HG02884 (cell line): Measurements from ENCODE around the gene CCL22.
"Not testable (repeated sequence)": the region's sequence is repeated elsewhere in the genome, so short reads cannot be mapped to it uniquely, and the experiment has no call there.

Source experiments
- ATAC-seq: cut with Tn5 transposase; IDR thresholded peaks from one replicate; pipeline ENCODE4 v1.9.1; 2021; ENCODE audit warnings: mild to moderate bottlenecking, moderate library complexity; ENCODE audit not compliant: unreplicated experiment

CCL22 gene

DNA sequence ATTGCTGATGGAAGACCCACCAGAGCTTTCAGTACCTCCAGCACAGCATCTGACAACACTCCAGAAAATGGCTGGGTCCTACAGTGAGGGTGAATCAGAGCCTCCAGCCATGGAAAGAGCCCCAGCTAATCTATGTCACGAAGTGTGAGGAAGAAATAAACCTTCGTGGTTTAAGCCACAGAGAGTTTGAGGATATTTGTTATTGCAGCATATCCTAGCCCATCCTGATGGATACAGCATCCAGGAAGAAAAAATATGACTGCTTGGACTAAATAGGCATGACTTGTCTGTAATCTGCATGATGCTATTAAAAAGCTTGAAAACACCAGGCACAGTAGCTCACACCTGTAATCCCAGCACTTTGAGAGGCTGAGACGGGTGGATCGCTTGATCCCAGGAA lies 32.7 kb downstream of the CCL22 start:
- no peak for ATAC-seq

DNA sequence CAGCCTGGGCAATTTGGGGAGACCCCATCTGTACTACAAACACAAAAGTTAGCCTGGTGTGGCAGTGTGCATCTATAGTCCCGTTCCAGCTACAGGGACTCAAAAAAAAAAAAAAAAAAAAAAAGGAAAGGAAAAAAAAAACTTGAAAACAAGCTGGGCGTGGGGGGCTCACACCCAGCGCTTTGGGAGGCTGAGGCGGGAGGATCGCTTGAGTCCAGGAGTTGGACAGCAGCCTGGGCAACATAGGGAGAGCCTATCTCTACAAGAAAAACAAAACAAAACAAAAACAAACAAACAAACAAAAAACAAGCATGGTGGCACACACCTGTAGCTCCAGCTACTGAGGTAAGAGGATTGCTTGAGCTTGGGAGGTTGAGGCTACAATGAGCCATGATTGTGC lies 33.1 kb downstream of the CCL22 start:
- no peak for ATAC-seq

- no peak for ATAC-seq
Observed at GRCh38 chr16:57392694-57393093, 34.1 kb downstream of the CCL22 start.

DNA sequence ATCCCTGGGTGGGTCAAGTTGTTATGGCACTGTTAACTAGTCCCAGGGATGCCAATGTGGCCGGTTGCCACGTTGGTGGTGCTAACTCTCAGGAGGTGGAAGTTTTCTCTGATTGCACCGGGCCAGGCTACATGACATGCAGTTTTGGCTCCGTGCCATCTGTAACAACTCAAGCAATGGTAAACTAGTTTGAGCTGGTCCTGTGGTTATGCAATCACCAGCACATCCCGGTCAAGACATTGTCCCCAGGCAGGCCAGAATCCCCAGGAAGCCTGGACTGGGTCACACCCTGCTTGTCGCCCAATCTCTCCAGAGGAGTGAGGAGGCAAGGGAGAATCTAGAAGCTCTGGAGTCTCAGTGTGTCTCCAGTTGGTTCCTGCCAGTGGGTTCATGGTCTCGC lies 35.9 kb downstream of the CCL22 start:
- no peak for ATAC-seq

GRCh38 chr16:57395026-57395425 lies 36.4 kb downstream of the CCL22 start:
- ATAC-seq = no peak

DNA sequence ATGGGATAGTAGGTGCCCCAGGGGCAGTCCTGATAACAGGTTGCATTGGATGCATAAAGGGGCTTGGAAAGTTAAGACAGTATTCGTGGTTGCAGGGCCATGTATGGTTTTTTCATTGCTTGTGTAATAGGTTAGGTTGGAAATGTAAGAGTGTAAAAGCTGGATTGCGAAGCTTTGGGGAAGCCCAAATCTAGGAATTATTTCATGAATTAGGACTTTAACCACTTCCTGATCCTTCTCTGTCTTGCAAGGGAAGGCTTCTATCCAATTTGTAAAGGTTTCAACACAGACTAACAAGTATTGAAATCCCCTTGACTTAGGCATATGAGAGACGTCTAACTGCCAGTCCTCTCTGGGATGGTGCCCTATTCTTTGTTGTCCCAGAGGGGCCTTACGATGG lies 38.2 kb downstream of the CCL22 start:
- no peak for ATAC-seq

DNA sequence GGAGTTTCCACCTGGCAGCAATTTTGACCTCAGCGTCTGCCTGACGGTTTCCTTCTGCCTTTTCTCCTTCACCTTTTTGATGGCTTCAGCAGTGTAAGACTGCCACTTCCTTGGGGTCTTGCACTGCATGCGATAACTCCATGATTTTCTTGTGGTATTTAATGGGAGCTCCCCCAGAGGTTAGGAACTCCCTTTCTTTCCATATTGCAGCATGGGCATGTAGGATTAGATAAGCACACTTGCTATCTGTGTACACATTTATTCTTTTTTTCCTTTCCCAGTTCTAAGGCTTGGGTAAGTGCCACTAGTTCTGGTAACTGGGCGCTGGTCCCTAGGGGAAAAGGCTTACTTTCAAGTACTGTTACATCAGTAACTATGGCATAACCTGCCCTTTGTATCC lies 38.9 kb downstream of the CCL22 start:
- ATAC-seq = not testable (repeated sequence)

DNA sequence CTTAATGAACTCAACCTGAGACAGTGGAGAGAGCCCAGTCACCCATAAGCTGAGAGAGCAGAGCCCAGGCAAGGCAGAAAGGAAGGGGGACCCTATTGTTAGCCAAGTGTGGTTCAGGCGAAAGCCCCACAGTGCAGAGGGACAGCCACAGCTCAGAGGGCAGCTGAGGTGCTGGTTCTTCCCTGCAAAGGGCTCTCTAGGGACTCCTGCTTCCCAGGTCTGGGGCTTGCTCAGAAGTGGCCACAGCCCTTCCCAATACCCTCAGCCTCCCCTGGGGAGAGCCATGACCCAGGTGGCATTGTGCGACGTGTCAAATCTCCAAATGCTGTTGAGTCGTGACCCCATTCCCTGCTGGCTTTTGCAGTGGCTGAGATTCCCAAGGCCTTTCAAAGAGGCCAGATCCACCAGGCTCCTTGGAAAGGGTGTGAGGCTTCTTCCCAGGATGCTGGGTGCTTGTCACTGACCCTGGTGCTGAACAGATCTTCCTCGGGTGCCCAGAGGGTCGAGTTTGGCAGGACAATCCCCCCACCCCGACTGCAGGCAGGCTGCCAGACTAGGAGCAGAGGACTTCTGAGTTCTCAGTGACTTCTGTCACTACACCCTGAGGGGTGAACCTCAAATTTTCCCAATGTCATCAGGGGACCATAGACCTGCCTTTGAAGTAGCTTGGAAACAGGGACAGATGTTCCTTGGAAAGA lies 43.5 kb downstream of the CCL22 start:
- ATAC-seq = no peak

- no peak for ATAC-seq
Observed at GRCh38 chr16:57403965-57404817, 45.6 kb downstream of the CCL22 start, which contains the start of gene CCL17. TSS of gene CCL17 (plus strand) at chr16:57404767. CDS start at chr16:57413933, 9,166 bp downstream.

DNA sequence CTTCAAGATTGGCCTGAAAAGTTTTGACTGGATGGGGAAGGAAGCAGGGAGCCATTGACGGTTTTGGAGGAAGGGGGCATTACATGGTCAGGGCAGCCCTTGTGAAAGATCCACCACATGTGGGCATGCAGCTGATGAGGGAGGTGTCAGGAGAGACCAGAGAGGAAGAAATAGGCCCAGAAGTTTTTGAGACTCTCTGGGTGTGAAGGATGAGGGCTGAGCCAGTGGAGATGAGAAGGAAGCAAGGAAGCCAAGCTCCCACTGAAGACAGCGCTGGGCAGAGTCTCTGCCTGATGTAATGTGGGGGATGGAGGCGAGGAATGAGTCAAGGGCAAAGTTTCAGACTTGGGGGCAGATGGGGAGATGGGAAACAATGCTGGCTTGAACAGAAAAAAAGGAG lies 46.5 kb downstream of the CCL22 start:
- no peak for ATAC-seq

- no peak for ATAC-seq
Observed at GRCh38 chr16:57406881-57407280, 48.3 kb downstream of the CCL22 start.

DNA sequence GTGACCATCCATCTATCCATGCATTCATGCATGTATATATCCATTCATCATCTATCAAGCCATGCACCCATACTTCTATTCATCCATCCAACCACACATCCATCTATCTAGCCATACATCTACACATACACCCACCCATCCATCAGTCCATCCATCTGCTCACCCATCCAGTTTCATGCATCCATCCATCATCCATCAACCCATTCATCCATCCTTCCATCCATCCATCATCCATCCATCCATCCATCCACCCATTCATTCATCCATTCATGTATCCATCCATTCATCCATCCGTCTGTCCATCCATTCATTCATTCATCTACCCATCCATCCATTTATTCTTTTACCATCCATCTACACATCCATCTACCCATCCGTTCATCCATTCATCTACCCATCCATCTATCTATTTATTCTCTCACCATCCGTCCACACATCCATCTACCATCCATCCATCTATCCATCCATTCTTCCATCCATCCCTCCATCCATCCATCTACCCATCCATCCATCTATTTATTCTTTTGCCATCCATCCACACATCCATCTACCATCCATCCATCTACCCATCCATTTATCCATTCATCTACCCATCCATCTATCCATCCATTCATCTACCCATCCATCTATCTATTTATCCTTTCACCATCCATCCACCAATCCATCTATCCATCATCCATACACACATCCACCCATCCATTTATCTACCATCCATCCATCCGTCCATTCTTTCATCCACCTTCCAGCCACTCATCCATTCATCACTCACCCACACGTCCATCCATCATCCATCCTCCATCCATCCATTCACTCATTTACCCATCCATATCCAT lies 49.2 kb downstream of the CCL22 start:
- ATAC-seq = no peak

DNA sequence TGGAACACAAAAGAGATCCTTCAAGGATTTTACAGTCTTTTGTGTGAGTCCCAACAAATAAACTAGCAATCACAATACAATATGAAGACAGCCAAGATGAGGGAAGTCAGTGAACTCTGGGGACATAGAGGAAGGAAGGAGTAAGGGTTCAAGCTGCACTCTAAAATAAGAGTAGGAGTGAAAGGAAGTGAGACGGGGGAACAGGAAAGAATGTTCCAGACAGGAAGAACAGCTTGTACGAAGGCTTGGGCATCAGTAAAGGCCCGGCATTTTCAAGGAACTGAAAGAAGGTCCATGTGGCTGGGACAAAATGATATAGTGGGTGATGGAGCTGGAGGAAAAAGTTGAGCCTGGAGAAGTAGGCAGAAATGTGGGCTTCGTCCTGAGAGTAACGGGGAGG lies 50.5 kb downstream of the CCL22 start:
- ATAC-seq = no peak

DNA sequence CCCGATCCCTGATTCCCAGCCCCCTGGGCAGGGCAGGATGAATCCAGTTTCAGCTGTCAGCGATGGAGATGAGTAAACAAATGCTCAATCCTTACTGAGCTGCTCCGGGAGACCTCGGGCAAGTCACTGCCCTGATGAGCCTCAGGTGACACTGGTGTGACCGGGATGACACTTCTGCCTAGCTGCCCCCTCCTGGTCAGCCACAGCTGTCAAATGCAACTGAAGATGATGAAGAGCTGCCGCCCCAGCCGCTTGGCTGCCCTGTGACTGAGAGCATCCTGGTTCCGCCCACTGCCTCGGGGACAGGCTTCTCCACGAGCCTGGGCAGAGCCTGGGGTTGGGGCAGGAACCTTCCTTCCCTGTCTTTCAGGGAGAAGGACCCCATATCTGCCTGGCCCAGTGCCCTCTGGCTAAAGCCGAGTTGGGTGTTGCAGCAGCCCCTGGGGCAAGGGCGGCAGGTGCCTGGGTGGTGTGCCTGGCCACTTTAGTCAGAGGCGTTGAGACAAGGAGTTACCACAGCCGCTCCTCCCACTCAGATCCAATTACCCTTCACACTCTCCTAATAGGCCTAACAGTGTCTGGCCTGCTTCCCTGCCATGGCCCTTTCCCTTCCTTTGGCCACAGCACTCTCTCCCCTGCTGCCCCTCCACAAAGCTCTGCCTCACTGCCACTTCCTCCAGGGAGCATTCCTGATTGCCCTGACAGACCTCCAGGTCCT lies 51.4 kb downstream of the CCL22 start:
- no peak for ATAC-seq

DNA sequence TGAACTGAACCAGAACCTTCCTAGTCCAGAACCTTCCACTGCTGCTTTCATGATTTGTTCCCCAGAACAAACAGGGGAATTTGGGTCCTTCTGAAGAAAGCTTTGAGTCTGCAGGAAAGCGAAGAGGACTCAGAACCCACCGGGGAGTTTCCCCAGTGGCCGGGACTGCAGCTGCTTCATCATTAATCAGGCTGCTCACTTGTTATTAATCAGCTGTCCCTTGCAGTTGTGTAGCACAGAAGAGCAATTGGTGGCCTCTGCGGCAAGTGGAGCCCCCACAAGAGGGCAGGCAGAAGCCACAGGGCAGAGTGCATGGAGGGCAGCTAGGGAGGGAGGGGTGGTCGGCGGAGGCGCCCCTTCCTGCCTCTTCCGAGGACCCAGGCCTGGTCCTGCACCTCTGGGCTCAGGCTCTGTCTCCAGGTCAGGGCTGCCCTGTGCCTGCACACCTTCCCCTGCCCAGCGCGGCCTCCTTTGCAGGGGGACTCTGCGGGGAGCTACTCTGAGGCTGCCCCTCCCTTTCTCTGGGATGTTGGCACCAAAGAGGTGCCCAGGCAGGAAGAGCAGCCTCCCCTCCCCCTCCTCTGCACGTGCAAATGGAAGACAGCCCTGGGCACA lies 52.9 kb downstream of the CCL22 start:
- ATAC-seq = no peak

- no peak for ATAC-seq
Observed at GRCh38 chr16:57412584-57412983, 54.0 kb downstream of the CCL22 start.

GRCh38 chr16:57413301-57413730 lies 54.7 kb downstream of the CCL22 start:
- ATAC-seq = peak; percentile 49

- ATAC-seq = no peak
Observed at GRCh38 chr16:57413733-57414132, 55.1 kb downstream of the CCL22 start.
